AG04450 (cell line): ENCODE data around the gene LGR5. TPM values are rescaled to one million over a fixed set of nuclear protein-coding genes. Genes with fewer than 3 reads are reported as not detected.

Experiments used
- CTCF ChIA-PET: fragments of 300-600, 350-600 bp; formaldehyde crosslinking; extraction: SDS; loops from one replicate; lab custom pipeline; 2022; ENCODE audit warnings: antibody characterized with exemption, inconsistent platforms; lab: Charles Lee
- POLR2A ChIA-PET: fragments of 350-600 bp; formaldehyde crosslinking; extraction: SDS; loops from one replicate; lab custom pipeline; 2021; ENCODE audit warnings: antibody characterized with exemption, inconsistent platforms; lab: Yijun Ruan, JAX
- DNase-seq: peaks from one replicate; pipeline ENCODE4 v3.0.0-alpha.2; 2011; ENCODE audit warnings: low read depth, low spot score
- H3K27ac ChIP-seq: one replicate; pipeline ENCODE4 v1.5.1; 2012; ENCODE audit warnings: low read depth, low read length, control low read depth
- H3K27me3 ChIP-seq: one replicate; pipeline ENCODE4 v1.6.0; 2012; ENCODE audit warnings: low read length; ENCODE audit not compliant: control insufficient read depth, insufficient read depth
- H3K4me3 ChIP-seq: 2 replicates; pipeline ENCODE4 v1.5.1; 2011; ENCODE audit warnings: mild to moderate bottlenecking, low read depth, low read length, control low read depth
- H3K9me3 ChIP-seq: 2 replicates; pipeline ENCODE4 v1.5.1; 2012; ENCODE audit warnings: low read length; ENCODE audit not compliant: control insufficient read depth, insufficient read depth
- CTCF ChIP-seq: IDR thresholded peaks from 2 replicates; pipeline ENCODE4 v1.5.1; 2011; ENCODE audit warnings: low read depth, low read length, control low read depth, inconsistent platforms
- polyA minus RNA-seq: library from RNA; depleted of rRNA, polyadenylated mRNA; stranded (reverse); fragments of >200 nt; gene quantifications from 2 replicates; pipeline ENCODE4 v1.2.3, GENCODE V29; 2011; rRNA and poly(A)+ RNA removed
- polyA plus RNA-seq: library from polyadenylated mRNA; depleted of rRNA; stranded (reverse); fragments of >200 nt; gene quantifications from 2 replicates; pipeline ENCODE4 v1.2.3, GENCODE V29; 2011; rRNA removed

LGR5 gene
- not detected in 2 replicates for polyA plus RNA-seq
- 0.09 TPM in 1 of 2 replicates, not detected in the other for polyA minus RNA-seq

GRCh38 chr12:71439613-71440344 is at the start of gene LGR5:
Gene LGR5 (plus strand): TSS chr12:71439798. CDS start chr12:71440081, 283 bp downstream.
- Histone ChIP-seq H3K9me3 (no peaks in the 10 kb centered on the region; the same call in 1 of the 2 replicates), H3K27ac (no peak within 1 kb of the TSS), H3K4me3 (peak within 1 kb of the TSS; percentile 44), H3K27me3 (peaks cover 38% of the 10 kb centered on the region)
- TF ChIP-seq CTCF, result no peak
- ChIA-PET POLR2A (no interaction called here), CTCF (no interaction called here)
- DNase-seq, result no peak

GRCh38 chr12:71392521-71393145 is 47.0 kb upstream of the LGR5 start:
- ChIA-PET CTCF (interaction anchor here (0.7 to 3.2 kb wide), 29 partner anchors 8 to 659 kb away, joined by 3 to 26 read pairs (median 4); no protein-coding TSS in a partner anchor), POLR2A (no interaction called here)
- TF ChIP-seq CTCF, result peak; percentile 88

GRCh38 chr12:71393625-71394024 is 46.0 kb upstream of the LGR5 start:
- POLR2A ChIA-PET, result no interaction called here
- Histone ChIP-seq H3K27me3 (no peaks in the 10 kb centered on the region), H3K4me3 (no peak overlapping the region), H3K9me3 (no peaks in the 10 kb centered on the region), H3K27ac (no peak overlapping the region)
- TF ChIP-seq CTCF, result no peak
- DNase-seq, result no peak
- CTCF ChIA-PET, result interaction anchor here (0.7 to 3.2 kb wide), 9 partner anchors 10 to 660 kb away, joined by 3 to 26 read pairs (median 11); no protein-coding TSS in a partner anchor

More at GRCh38 chr12:71392521-71393145, 47.0 kb upstream of the LGR5 start:
- Histone ChIP-seq H3K27me3 (no peaks in the 10 kb centered on the region), H3K9me3 (no peaks in the 10 kb centered on the region), H3K4me3 (no peak overlapping the region), H3K27ac (no peak overlapping the region)
- peak; percentile 37 for DNase-seq

- TF ChIP-seq CTCF, result no peak
- no peak for DNase-seq
- Histone ChIP-seq H3K27me3 (no peaks in the 10 kb centered on the region), H3K9me3 (no peaks in the 10 kb centered on the region), H3K27ac (no peak overlapping the region), H3K4me3 (no peak overlapping the region)
- ChIA-PET CTCF (no interaction called here), POLR2A (no interaction called here)
Observed at GRCh38 chr12:71397433-71397954, 42.1 kb upstream of the LGR5 start.
